Activated naive CD8-positive, alpha-beta T cell treated with anti-CD3 and anti-CD28 coated beads, Interleukin-2, amount 10 ng/mL, durations not matched to agents 7 days and 5 days (primary cell): ENCODE results near the gene HSPB8. TPM values are rescaled to one million over a fixed set of nuclear protein-coding genes. Genes with fewer than 3 reads are reported as not detected.

Source experiments
- ATAC-seq: fragments of 150-1000 bp; cut with Tn5 transposase; one replicate; pipeline ENCODE4 v1.10.0; 2021; ENCODE audit warnings: low read depth, moderate library complexity
- POLR2A ChIA-PET: fragments of 350-600 bp; sonication (Branson Sonifier 250); formaldehyde crosslinking; loops from one replicate; lab custom pipeline; 2021; ENCODE audit warnings: antibody characterized with exemption; lab: Charles Lee
- DNase-seq: peaks from one replicate; pipeline ENCODE4 v3.0.0; 2021
- H3K27ac Mint-ChIP-seq: one replicate; pipeline ENCODE4 v1.8.0; 2022; ENCODE audit warnings: mild to moderate bottlenecking, mixed read lengths
- H3K27me3 Mint-ChIP-seq: one replicate; pipeline ENCODE4 v1.8.0; 2022; ENCODE audit warnings: mild to moderate bottlenecking, moderate library complexity, mixed read lengths
- H3K36me3 Mint-ChIP-seq: one replicate; pipeline ENCODE4 v1.8.0; 2021; ENCODE audit warnings: mild to moderate bottlenecking, mixed read lengths
- H3K4me1 Mint-ChIP-seq: one replicate; pipeline ENCODE4 v1.8.0; 2021; ENCODE audit warnings: mixed read lengths
- H3K4me3 Mint-ChIP-seq: one replicate; pipeline ENCODE4 v1.8.0; 2022; ENCODE audit warnings: mild to moderate bottlenecking, moderate library complexity, mixed read lengths
- H3K9me3 Mint-ChIP-seq: one replicate; pipeline ENCODE4 v1.8.0; 2021; ENCODE audit warnings: mixed read lengths
- total RNA-seq, 2 experiments: library from RNA; stranded (reverse); gene quantifications; one replicate each; pipeline ENCODE4 v1.2.3, GENCODE V29; 2021

HSPB8 gene, protein sequence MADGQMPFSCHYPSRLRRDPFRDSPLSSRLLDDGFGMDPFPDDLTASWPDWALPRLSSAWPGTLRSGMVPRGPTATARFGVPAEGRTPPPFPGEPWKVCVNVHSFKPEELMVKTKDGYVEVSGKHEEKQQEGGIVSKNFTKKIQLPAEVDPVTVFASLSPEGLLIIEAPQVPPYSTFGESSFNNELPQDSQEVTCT
- not detected for total RNA-seq

DNA sequence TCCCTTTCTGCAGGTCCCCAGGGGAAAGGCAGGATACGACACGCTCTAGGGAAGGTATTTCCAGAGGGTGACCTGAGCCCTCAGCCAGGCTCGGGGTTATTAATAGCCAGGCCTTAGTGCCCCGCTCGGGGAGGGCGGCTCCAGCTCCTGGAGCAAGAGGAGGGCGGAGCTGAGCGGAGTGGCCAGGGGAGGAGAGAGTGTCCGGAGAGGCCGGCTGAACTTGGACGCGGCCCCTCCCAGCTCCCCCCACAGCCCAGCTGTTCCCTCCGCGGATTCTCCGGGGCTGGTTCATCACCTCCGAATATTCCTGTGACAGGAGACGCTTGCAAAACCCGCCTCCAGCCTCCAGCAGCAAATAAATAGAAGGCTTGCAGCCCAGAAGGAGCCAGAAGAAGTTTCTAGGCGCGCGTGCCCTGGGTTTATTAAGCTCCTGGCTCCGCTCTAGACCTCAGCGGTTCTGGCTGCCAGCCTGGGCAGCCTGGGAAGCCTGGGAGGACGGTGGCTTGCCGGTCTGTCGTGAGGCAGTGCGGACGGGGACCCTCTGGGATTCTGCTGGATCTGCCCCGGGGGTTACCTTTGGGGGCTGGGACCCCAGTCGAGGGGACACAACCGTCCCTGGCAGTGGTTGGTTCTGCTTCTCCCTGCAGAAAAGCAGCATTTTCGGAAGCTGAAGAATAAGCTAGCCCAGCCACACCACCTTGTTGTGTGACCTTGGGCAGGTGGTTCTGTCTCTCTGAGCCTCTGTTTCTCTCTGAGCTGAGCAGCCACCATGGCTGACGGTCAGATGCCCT, at the start of gene HSPB8:
Gene HSPB8, plus strand, starts transcription at position 388 of the 791 bp plus-strand sequence. Its CDS starts 382 bp downstream, at position 770.
- H3K27ac Mint-ChIP-seq, result no peak within 1 kb of the TSS
- H3K36me3 Mint-ChIP-seq, result no peaks in the 10 kb centered on the region
- ATAC-seq, result no peak
- no peak for DNase-seq
- no peak within 1 kb of the TSS for H3K4me3 Mint-ChIP-seq
- no peaks in the 10 kb centered on the region for H3K4me1 Mint-ChIP-seq
- H3K9me3 Mint-ChIP-seq, result no peaks in the 10 kb centered on the region
- H3K27me3 Mint-ChIP-seq, result no peaks in the 10 kb centered on the region
- POLR2A ChIA-PET, result no interaction called here

DNA sequence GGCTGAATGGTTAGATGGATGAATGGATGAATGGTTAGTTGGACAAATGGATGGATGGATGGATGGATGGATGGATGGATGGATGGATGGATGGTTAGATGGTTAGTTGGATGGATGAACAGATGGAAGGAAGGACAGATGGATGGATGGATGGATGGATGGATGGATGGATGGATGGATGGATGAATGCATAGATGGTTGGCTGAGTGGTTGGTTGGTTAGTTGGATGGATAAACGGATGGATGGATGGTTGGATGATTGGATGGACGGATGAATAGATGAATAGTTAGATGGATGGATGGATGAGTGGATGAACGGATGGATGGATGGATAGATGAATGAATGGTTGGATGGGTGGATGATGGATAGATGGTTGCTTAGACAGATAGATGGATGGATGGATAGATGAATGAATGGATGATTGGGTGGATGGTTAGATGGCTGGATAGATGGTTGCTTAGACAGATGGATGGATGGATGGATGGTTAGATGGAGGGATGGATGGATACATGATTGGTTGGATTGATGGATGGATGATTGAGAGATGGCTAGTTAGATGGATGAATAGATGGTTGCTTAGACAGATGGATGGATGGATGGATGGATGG, 48.8 kb upstream of the HSPB8 start:
- ATAC-seq, result no peak
- POLR2A ChIA-PET, result no interaction called here
- no peak overlapping the region for H3K4me3 Mint-ChIP-seq
- peak overlapping the region; percentile 16 for H3K27ac Mint-ChIP-seq
- H3K9me3 Mint-ChIP-seq, result peaks cover 17% of the 10 kb centered on the region
- H3K4me1 Mint-ChIP-seq, result no peaks in the 10 kb centered on the region
- DNase-seq, result no peak
- H3K36me3 Mint-ChIP-seq, result peaks cover 3% of the 10 kb centered on the region
- H3K27me3 Mint-ChIP-seq, result no peaks in the 10 kb centered on the region

DNA sequence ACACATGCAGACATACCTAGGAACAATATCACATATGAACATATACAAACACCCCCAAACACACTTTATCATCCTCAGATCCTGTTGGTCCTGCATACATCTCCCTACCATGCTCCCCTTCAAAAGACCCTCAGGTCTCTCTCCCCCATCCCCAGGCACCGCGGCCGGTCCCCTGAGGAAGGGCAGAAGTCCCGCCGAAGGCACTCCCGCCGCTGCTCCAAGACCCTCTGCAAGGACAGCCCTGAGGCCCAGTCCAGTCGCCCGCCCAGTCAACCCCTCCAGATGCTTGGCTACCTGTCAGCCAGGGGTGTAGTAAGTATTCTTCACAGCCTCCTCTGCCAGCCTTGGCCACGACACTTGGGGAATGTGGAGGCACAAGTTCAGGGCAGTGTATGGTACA, 48.2 kb upstream of the HSPB8 start:
- ATAC-seq, result no peak
- no peak overlapping the region for H3K27ac Mint-ChIP-seq

DNA sequence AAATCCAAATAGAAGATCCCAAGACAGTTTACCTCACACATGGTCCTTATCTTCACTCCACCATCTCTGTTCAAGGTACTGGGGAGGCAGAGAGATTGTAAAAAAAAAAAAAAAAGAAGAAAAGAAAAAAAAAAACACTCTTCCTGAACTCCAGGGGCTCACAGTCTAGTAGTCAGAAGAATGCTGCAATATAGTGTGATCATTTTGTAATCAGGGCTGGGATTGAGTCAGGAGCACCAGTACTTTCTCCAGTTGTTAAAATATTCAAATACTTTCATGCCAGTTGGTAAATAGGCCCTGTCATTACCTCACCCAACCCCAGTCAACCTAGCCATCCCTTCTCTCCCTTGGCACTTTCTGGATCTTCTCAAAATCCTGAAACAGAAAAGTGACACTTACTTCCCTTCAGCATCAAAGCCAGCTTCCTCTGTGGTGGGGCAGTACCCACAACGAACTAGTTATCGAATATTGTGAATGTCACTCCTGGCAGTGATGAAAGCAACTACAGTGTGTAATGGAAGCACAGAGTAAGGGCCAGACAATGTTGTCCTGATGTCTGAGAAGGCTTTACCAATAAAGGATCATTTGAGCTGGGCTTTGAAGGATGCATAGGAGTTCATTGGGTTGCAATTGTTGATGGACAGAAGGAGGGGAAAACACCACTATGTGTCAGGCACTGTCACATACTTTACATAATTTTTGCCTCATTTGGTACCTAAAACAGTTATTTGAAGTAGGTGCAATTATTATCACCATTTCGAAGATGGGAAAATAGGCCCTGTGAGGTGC, 44.3 kb upstream of the HSPB8 start:
- Mint-ChIP-seq H3K4me3 (no peak overlapping the region), H3K36me3 (peaks cover 3% of the 10 kb centered on the region), H3K4me1 (no peaks in the 10 kb centered on the region), H3K9me3 (peaks cover 16% of the 10 kb centered on the region), H3K27me3 (no peaks in the 10 kb centered on the region), H3K27ac (no peak overlapping the region)
- ATAC-seq (no peak), DNase-seq (no peak)
- POLR2A ChIA-PET, result interaction anchor here (0.7 kb wide), 1 partner anchor 12 kb away, joined by 5 read pairs; no protein-coding TSS in a partner anchor

More for the DNA sequence above, 48.2 kb upstream of the HSPB8 start:
- Mint-ChIP-seq H3K9me3 (peaks cover 17% of the 10 kb centered on the region), H3K4me3 (no peak overlapping the region), H3K4me1 (no peaks in the 10 kb centered on the region), H3K27me3 (no peaks in the 10 kb centered on the region), H3K36me3 (peaks cover 3% of the 10 kb centered on the region)
- POLR2A ChIA-PET, result no interaction called here
- DNase-seq, result no peak

DNA sequence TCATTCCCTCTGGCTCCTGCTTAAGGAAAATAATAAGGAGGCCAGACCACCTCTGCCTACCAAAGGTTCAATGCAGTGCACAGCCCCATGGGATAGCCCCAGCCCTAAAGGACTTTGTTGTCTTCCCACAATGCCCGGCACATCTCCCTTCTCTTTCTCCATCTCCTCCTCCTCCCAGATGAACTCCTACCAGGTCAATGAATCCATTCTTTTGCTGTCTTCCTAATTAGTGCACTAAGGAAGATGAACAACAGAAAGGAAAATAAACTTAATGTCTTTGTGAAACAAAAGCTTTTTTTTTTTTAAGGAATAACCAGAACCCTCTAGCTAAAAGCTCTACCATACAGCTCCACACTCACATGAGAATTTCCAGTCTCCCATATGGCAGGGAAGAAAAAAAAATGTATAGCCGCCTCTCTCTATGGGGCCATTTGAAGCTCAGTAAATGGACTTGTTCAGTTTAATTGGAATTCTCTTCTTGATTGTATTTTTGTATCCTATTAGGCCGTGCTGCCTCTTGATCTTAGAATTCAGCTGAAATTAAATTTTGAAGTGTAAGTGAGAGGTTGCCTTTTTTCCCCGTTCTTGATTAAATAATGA, 41.8 kb upstream of the HSPB8 start:
- POLR2A ChIA-PET, result no interaction called here
- Mint-ChIP-seq H3K9me3 (peaks cover 7% of the 10 kb centered on the region), H3K4me1 (no peaks in the 10 kb centered on the region), H3K27ac (no peak overlapping the region), H3K36me3 (no peaks in the 10 kb centered on the region), H3K4me3 (no peak overlapping the region), H3K27me3 (no peaks in the 10 kb centered on the region)
- ATAC-seq (no peak), DNase-seq (no peak)

DNA sequence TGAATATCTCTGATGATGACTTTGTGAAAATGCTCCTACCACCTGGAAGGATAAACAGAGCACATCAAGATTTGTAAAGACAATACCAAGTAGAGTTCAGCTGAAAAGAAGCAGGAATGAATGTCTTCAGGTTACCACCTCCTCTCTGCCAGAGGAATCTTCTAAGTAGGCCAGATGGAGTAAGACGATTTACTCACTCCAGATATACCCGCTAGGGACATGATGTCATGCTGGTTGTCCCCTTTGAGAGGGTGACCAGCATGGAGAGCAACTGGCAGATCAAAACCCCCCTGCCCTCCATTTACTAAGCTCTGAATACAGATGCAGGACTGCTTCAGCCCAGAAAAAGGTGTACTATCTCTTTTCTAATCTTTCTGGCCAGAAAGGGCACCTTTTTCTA, 39.3 kb upstream of the HSPB8 start:
- DNase-seq (no peak), ATAC-seq (no peak)
- H3K27me3 Mint-ChIP-seq, result no peaks in the 10 kb centered on the region
- no peaks in the 10 kb centered on the region for H3K36me3 Mint-ChIP-seq
- H3K9me3 Mint-ChIP-seq, result no peaks in the 10 kb centered on the region
- POLR2A ChIA-PET, result no interaction called here
- no peak overlapping the region for H3K27ac Mint-ChIP-seq
- no peaks in the 10 kb centered on the region for H3K4me1 Mint-ChIP-seq
- no peak overlapping the region for H3K4me3 Mint-ChIP-seq

DNA sequence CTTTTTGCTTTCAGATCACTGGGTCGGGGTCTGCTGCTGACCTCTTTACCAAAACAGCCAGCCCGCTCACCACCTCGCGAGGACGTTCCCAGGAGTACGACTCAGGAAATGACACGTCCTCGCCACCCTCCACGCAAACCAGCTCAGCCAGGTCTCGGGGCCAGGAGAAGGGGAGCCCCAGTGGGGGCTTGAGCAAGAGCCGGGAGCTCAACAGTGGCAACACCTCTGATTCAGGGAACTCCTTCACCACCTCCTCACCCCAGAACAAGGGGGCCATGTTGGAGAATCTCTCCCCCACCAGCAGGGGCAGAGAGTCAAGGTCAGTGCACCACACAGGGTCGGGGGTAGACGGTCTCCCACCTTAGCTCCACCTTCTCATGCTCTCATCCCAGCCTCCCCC, 33.4 kb upstream of the HSPB8 start:
- Mint-ChIP-seq H3K27ac (no peak overlapping the region), H3K9me3 (no peaks in the 10 kb centered on the region), H3K4me1 (no peaks in the 10 kb centered on the region), H3K36me3 (no peaks in the 10 kb centered on the region), H3K27me3 (no peaks in the 10 kb centered on the region), H3K4me3 (no peak overlapping the region)
- POLR2A ChIA-PET, result no interaction called here
- DNase-seq (no peak), ATAC-seq (no peak)

DNA sequence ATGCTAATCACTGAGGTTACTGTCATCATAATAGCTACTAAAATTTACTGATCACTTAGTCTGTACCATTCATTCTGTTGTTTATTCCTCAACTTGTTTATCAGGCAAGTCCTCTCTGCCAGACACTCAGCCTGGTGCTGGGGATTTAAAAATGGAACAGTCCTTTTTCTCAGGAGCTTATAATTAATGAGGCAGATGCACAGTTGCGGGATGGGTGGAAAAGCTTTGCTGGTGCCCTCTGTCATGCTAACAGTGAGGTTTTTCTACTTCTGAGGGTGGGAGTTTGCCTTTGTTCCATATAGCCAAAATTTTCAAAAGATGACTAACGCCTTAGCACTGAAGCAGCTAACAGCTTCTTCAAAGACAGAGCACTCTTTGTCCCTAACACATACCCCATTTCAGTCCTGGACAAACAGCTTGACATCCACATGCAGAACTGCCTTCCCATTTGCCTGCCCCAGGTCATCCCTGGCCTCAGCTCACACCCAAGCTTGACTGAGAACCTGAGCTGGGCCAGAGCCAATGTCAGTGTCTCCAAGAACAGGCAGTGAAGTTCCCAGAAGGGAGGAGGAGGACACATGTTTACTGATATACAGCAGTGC, 30.8 kb upstream of the HSPB8 start:
- no peak overlapping the region for H3K27ac Mint-ChIP-seq
- no peaks in the 10 kb centered on the region for H3K36me3 Mint-ChIP-seq
- ATAC-seq (no peak), DNase-seq (no peak)
- H3K4me3 Mint-ChIP-seq, result no peak overlapping the region
- POLR2A ChIA-PET, result no interaction called here
- H3K4me1 Mint-ChIP-seq, result no peaks in the 10 kb centered on the region
- peaks cover 4% of the 10 kb centered on the region for H3K9me3 Mint-ChIP-seq
- peaks cover 5% of the 10 kb centered on the region for H3K27me3 Mint-ChIP-seq

DNA sequence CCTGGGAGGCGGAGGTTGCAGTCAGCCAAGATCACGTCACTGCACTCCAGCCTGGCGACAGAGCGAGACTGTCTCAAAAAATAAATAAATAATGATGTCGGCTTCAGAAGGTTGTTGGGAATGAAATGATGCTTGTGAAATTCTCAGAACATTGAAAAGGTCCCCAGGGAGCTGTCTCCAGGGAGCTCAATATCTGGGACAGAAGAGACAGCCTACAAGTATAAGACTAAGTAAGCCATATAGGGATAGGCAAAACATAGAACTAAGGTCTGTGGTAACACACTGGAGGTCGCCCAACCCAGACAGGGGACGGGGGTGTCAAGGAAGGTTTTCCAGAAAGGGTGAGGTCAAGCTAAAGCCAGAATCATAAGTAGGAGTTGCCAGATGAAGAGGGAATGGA, 29.5 kb upstream of the HSPB8 start:
- Mint-ChIP-seq H3K4me1 (no peaks in the 10 kb centered on the region), H3K27ac (no peak overlapping the region), H3K27me3 (peaks cover 8% of the 10 kb centered on the region), H3K4me3 (no peak overlapping the region), H3K9me3 (peaks cover 6% of the 10 kb centered on the region), H3K36me3 (no peaks in the 10 kb centered on the region)
- ATAC-seq (no peak), DNase-seq (no peak)
- POLR2A ChIA-PET, result no interaction called here

DNA sequence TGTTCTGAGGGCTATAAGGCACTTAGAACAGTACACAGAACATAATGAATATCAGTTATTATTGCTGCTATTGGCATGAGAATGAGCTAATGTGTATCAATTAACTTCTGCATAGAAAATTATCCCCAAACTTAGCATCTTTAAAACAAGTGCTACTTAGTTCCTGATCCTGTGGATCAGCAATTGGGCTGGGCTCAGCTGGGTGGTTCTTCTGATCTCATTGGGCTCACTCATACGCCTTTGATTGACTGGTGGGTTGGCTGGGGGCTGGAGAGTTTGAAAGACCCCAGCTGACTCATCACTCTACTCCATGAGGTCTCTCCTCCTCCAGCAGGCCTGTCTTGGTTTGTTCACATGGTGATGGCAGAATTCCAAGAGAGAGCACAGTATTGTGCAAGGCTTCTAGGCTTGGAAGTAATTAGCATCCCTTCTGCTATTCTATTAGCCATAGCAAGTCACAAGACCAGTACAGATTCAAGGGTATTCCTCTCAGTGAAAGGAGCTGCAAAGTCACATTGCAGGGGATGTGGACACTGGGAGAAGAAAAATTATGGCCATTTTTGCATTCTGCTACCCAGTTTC, 27.2 kb upstream of the HSPB8 start:
- POLR2A ChIA-PET, result no interaction called here
- H3K36me3 Mint-ChIP-seq, result no peaks in the 10 kb centered on the region
- H3K9me3 Mint-ChIP-seq, result peaks cover 8% of the 10 kb centered on the region
- ATAC-seq, result no peak
- H3K4me1 Mint-ChIP-seq, result no peaks in the 10 kb centered on the region
- no peak for DNase-seq
- no peak overlapping the region for H3K4me3 Mint-ChIP-seq
- peaks cover 8% of the 10 kb centered on the region for H3K27me3 Mint-ChIP-seq
- H3K27ac Mint-ChIP-seq, result no peak overlapping the region

DNA sequence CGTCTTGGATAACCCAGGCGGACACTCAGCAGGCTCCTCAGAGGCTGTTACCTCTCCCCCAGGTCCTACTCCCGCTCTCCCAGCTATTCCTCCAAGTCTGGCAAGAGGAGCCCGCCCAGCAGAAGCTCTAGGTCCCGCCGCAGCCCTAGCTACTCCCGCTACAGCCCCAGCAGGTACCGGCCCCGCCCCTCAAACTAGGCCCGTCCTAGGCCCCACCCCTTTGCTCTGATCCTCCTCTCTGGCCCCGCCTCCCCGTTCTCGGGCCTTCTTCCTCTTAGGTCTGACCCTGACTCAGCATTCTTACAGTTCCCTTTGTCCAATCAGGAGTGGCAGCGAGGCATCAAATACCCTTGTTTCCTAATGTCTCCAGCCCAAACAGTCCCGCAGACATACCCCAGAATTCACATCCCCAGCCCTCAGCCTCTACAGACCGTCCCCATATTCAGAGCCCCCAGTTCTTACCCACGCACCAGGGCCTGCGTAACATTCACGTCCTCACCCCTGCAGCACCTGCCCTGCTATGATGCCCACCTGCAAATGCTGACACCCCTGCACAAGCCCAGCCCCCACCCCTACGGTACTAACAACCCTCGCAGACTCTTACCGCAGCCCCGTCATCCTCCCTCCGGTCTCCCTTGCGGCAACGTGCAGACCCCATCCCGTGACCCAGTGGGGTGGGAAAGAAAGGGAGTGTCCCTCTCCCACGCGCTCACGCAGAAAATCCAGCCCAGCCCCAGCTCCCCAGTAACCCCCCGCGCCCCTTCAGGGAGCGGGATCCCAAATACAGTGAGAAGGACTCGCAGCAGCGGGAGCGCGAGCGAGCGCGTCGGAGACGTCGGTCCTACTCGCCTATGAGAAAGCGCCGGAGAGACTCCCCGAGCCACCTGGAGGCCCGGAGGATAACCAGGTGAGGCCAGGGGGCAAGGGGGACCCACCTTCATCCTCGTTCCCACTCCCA, 25.0 kb upstream of the HSPB8 start:
- Mint-ChIP-seq H3K4me3 (no peak overlapping the region), H3K9me3 (peaks cover 8% of the 10 kb centered on the region), H3K4me1 (no peaks in the 10 kb centered on the region), H3K27ac (no peak overlapping the region), H3K27me3 (peaks cover 8% of the 10 kb centered on the region), H3K36me3 (no peaks in the 10 kb centered on the region)
- POLR2A ChIA-PET, result no interaction called here
- DNase-seq, result no peak
- no peak for ATAC-seq

DNA sequence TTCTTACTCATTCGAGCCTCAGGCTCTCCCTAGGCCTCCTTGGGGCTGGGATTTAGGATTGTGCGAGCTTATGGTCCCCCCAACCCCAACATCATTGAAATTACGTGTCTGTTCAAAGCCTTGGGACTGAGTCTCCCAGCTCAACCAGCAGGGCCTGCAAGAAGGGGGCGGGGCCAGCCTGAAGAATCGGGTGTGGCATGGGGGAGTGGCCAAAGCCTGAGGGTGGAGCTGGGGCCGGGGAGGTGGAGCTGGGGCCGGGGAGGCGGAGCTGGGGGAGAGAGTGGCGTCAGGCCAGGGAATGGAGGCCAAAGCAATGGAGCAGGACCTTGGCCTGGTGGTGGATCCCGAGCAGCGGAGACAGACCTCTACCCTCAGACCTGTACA, 24.3 kb upstream of the HSPB8 start:
- Mint-ChIP-seq H3K4me1 (no peaks in the 10 kb centered on the region), H3K27ac (no peak overlapping the region), H3K4me3 (no peak overlapping the region), H3K36me3 (no peaks in the 10 kb centered on the region), H3K27me3 (peaks cover 8% of the 10 kb centered on the region), H3K9me3 (peaks cover 8% of the 10 kb centered on the region)
- no peak for ATAC-seq
- DNase-seq, result no peak
- POLR2A ChIA-PET, result no interaction called here
